ENCODE results near the gene NTMT1. TPM values are rescaled to one million over a fixed set of nuclear protein-coding genes. Genes with fewer than 3 reads are reported as not detected.

The NTMT1 gene
- total and polyA plus RNA-seq, 12 donors: 54.0 to 123 (median 61.9) TPM

- H3K27me3 ChIP-seq: peaks cover 0 to 24% (median 9%) of the 10 kb centered on the region in 7 donors
- H3K27ac ChIP-seq: peak overlapping the region in 2 of 10 donors; percentile 31 to 87
- intact Hi-C loops (cut with DNase I): loop anchor here in 1 of 10 donors (10.0 kb wide), 1 partner anchor 91 kb away; no protein-coding TSS in a partner anchor
- peaks cover 10 to 35% (median 20%) of the 10 kb centered on the region in 9 donors for H3K4me1 ChIP-seq
- no peaks in the 10 kb centered on the region for H3K9me3 ChIP-seq
- TF ChIP-seq, protein P1, sequence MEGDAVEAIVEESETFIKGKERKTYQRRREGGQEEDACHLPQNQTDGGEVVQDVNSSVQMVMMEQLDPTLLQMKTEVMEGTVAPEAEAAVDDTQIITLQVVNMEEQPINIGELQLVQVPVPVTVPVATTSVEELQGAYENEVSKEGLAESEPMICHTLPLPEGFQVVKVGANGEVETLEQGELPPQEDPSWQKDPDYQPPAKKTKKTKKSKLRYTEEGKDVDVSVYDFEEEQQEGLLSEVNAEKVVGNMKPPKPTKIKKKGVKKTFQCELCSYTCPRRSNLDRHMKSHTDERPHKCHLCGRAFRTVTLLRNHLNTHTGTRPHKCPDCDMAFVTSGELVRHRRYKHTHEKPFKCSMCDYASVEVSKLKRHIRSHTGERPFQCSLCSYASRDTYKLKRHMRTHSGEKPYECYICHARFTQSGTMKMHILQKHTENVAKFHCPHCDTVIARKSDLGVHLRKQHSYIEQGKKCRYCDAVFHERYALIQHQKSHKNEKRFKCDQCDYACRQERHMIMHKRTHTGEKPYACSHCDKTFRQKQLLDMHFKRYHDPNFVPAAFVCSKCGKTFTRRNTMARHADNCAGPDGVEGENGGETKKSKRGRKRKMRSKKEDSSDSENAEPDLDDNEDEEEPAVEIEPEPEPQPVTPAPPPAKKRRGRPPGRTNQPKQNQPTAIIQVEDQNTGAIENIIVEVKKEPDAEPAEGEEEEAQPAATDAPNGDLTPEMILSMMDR (IDR thresholded peaks at IDR 0.05): no peak
- DNase-seq (no peak), ATAC-seq (no peak)
- H3K4me3 ChIP-seq: no peak overlapping the region
- no peaks in the 10 kb centered on the region for H3K36me3 ChIP-seq
- 71 to 76% methylated on average over 5 of the region's 5 CpGs for WGBS, 2 donors
Observed at GRCh38 chr9:129595311-129595741, 30.6 kb upstream of the NTMT1 start.

DNA sequence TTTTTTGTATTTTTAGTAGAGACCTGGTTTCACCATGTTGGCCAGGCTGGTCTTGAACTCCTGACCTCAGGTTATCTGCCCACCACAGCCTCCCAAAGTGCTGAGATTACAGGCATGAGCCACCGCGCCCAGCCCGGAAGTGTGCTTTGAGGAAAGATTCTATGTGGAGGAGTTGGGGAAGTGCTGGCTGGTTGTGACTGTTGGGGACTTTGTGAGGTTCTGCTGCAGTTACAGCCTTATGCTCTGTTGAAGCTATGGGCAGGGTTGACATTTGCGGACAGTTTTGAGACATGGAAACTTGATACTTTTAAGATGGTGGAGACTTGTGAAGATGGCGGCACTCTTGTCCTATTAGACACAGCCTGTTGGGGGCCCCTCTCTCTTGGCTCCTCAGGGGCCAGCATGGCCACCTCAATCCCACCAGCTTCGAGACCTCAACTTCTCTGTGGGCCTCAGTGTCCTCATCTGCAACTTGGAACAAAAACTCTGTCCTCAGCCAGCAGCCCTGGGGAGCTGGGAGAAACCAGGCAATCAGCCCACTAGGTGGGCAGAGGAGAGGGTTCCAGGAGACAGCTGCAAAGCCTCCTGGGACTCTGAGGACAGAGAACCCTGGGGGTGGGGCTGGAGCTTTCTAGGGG is 29.9 kb upstream of the NTMT1 start:
- H3K4me1 ChIP-seq: peaks cover 10 to 35% (median 20%) of the 10 kb centered on the region in 9 donors
- WGBS, 2 donors: 73 to 79% methylated on average over 6 of the region's 6 CpGs
- H3K4me3 ChIP-seq: peak overlapping the region in 1 of 10 donors; percentile 53
- TF ChIP-seq, protein P1 (IDR thresholded peaks at IDR 0.05): no peak
- ATAC-seq: peak in 1 of 8 donors; percentile 23
- H3K27me3 ChIP-seq: peaks cover 0 to 24% (median 9%) of the 10 kb centered on the region in 7 donors
- intact Hi-C loops (cut with DNase I): loop anchor here in 1 of 10 donors (10.0 kb wide), 1 partner anchor 91 kb away; no protein-coding TSS in a partner anchor
- H3K27ac ChIP-seq: peak overlapping the region; percentile 41 to 92 (median 84)
- no peaks in the 10 kb centered on the region for H3K9me3 ChIP-seq
- DNase-seq: no peak
- no peaks in the 10 kb centered on the region for H3K36me3 ChIP-seq

GRCh38 chr9:129596541-129597331 is 29.2 kb upstream of the NTMT1 start:
- ATAC-seq (peak; percentile 68 to 91 (median 84)), DNase-seq (peak; percentile 61 to 66)
- TF ChIP-seq, protein P1 (IDR thresholded peaks at IDR 0.05): no peak
- WGBS, 2 donors: 20 to 22% methylated on average over 29 to 33 of the region's 33 CpGs
- peak overlapping the region; percentile 15 to 59 (median 52) for H3K4me3 ChIP-seq
- peaks cover 10 to 35% (median 20%) of the 10 kb centered on the region in 9 donors for H3K4me1 ChIP-seq
- peak overlapping the region; percentile 41 to 92 (median 84) for H3K27ac ChIP-seq
- H3K9me3 ChIP-seq: no peaks in the 10 kb centered on the region
- no peaks in the 10 kb centered on the region for H3K36me3 ChIP-seq
- H3K27me3 ChIP-seq: peaks cover 0 to 24% (median 9%) of the 10 kb centered on the region in 7 donors
- intact Hi-C loops (cut with DNase I): loop anchor here in 1 of 10 donors (10.0 kb wide), 1 partner anchor 92 kb away; no protein-coding TSS in a partner anchor
